ENCODE measurements around the gene MAGI3.

MAGI3 gene

GRCh38 chr1:113579256-113580018 is 189.1 kb downstream of the MAGI3 start:
- no peaks in the 10 kb centered on the region for H3K4me1 ChIP-seq (ENCODE audit: low read length)
- H3K4me2 ChIP-seq (ENCODE audit: low read length) = no peak overlapping the region
- no peaks in the 10 kb centered on the region for H3K27me3 ChIP-seq (ENCODE audit: low read depth, low read length)
- H3K27ac ChIP-seq (ENCODE audit: low read length) = no peak overlapping the region
- H3K36me3 ChIP-seq (replicated peaks; ENCODE audit: low read depth, low read length) = no peaks in the 10 kb centered on the region
- TF ChIP-seq EZH2phosphoT487 (IDR thresholded peaks at IDR 0.05; ENCODE audit: low read depth) = no peak
- no peak for TF ChIP-seq CTCF (IDR thresholded peaks at IDR 0.05; ENCODE audit: low read depth, low read length)
- H3K9ac ChIP-seq (ENCODE audit: low read length) = no peak overlapping the region
- H4K20me1 ChIP-seq (ENCODE audit: insufficient read depth, low read length) = no peaks in the 10 kb centered on the region
- no peaks in the 10 kb centered on the region for H3K79me2 ChIP-seq (ENCODE audit: low read length)
- H3K4me3 ChIP-seq (ENCODE audit: low read length) = no peak overlapping the region
- H2AFZ ChIP-seq (ENCODE audit: low read depth, low read length) = no peak overlapping the region
- no peaks in the 10 kb centered on the region for H3K9me3 ChIP-seq (ENCODE audit: insufficient read depth, low read length)

GRCh38 chr1:113581323-113581722 is 191.0 kb downstream of the MAGI3 start:
- TF ChIP-seq EZH2phosphoT487 (IDR thresholded peaks at IDR 0.05; ENCODE audit: low read depth) (no peak), CTCF (IDR thresholded peaks at IDR 0.05; ENCODE audit: low read depth, low read length) (no peak)
- Histone ChIP-seq H3K4me2 (ENCODE audit: low read length) (no peak overlapping the region), H3K4me3 (ENCODE audit: low read length) (no peak overlapping the region), H3K9ac (ENCODE audit: low read length) (no peak overlapping the region), H4K20me1 (ENCODE audit: insufficient read depth, low read length) (no peaks in the 10 kb centered on the region), H3K9me3 (ENCODE audit: insufficient read depth, low read length) (no peaks in the 10 kb centered on the region), H3K36me3 (replicated peaks; ENCODE audit: low read depth, low read length) (no peaks in the 10 kb centered on the region), H3K4me1 (ENCODE audit: low read length) (no peaks in the 10 kb centered on the region), H2AFZ (ENCODE audit: low read depth, low read length) (no peak overlapping the region), H3K79me2 (ENCODE audit: low read length) (no peaks in the 10 kb centered on the region), H3K27ac (ENCODE audit: low read length) (no peak overlapping the region), H3K27me3 (ENCODE audit: low read depth, low read length) (no peaks in the 10 kb centered on the region)

- H3K36me3 ChIP-seq (replicated peaks; ENCODE audit: low read depth, low read length) = no peaks in the 10 kb centered on the region
- H4K20me1 ChIP-seq (ENCODE audit: insufficient read depth, low read length) = no peaks in the 10 kb centered on the region
- no peaks in the 10 kb centered on the region for H3K27me3 ChIP-seq (ENCODE audit: low read depth, low read length)
- no peak overlapping the region for H3K9ac ChIP-seq (ENCODE audit: low read length)
- no peak overlapping the region for H2AFZ ChIP-seq (ENCODE audit: low read depth, low read length)
- H3K9me3 ChIP-seq (ENCODE audit: insufficient read depth, low read length) = no peaks in the 10 kb centered on the region
- no peaks in the 10 kb centered on the region for H3K79me2 ChIP-seq (ENCODE audit: low read length)
- no peak overlapping the region for H3K27ac ChIP-seq (ENCODE audit: low read length)
- TF ChIP-seq CTCF (IDR thresholded peaks at IDR 0.05; ENCODE audit: low read depth, low read length) (no peak), EZH2phosphoT487 (IDR thresholded peaks at IDR 0.05; ENCODE audit: low read depth) (no peak)
- H3K4me3 ChIP-seq (ENCODE audit: low read length) = no peak overlapping the region
- H3K4me2 ChIP-seq (ENCODE audit: low read length) = no peak overlapping the region
- no peaks in the 10 kb centered on the region for H3K4me1 ChIP-seq (ENCODE audit: low read length)
Observed at GRCh38 chr1:113582084-113582483, 191.8 kb downstream of the MAGI3 start.

- H3K4me3 ChIP-seq (ENCODE audit: low read length) = no peak overlapping the region
- no peak overlapping the region for H3K4me2 ChIP-seq (ENCODE audit: low read length)
- H3K4me1 ChIP-seq (ENCODE audit: low read length) = no peaks in the 10 kb centered on the region
- H3K9ac ChIP-seq (ENCODE audit: low read length) = no peak overlapping the region
- no peaks in the 10 kb centered on the region for H3K9me3 ChIP-seq (ENCODE audit: insufficient read depth, low read length)
- no peak overlapping the region for H2AFZ ChIP-seq (ENCODE audit: low read depth, low read length)
- no peaks in the 10 kb centered on the region for H4K20me1 ChIP-seq (ENCODE audit: insufficient read depth, low read length)
- no peak overlapping the region for H3K27ac ChIP-seq (ENCODE audit: low read length)
- H3K27me3 ChIP-seq (ENCODE audit: low read depth, low read length) = no peaks in the 10 kb centered on the region
- H3K79me2 ChIP-seq (ENCODE audit: low read length) = no peaks in the 10 kb centered on the region
- no peak for TF ChIP-seq CTCF (IDR thresholded peaks at IDR 0.05; ENCODE audit: low read depth, low read length)
- TF ChIP-seq EZH2phosphoT487 (IDR thresholded peaks at IDR 0.05; ENCODE audit: low read depth) = no peak
- H3K36me3 ChIP-seq (replicated peaks; ENCODE audit: low read depth, low read length) = no peaks in the 10 kb centered on the region
Observed at GRCh38 chr1:113587475-113587874, 197.2 kb downstream of the MAGI3 start.

All from OCI-LY3 (cell line).